ENCODE data around the gene SLC38A3. TPM values are rescaled to one million over a fixed set of nuclear protein-coding genes. Genes with fewer than 3 reads are reported as not detected.
A peak's percentile ranks its signal among the peaks of the same experiment; 100 is the strongest.

SLC38A3 gene
- total RNA-seq, 1 donor from 2014 or later, result 1.2 TPM

DNA sequence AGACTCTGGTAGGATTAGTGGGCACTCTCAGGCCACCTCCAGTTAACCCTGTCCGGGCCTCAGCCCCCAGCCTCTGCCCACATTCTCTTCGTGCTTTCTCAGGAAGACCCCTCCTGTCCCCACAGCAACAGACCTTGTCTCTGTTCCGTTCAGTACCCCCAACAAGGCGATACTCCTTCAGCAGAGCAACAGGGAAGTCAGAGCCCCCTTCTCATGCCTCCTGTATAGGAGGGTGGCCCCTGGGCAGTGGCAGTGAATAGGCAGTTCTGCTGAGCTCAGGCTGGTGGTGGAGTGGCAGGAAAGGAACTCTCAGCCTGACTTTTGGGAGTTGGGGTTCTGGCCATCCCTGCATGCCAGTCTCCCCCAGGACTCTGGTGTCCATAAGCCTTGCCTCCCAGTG, 64.4 kb downstream of the SLC38A3 start:
- Mint-ChIP-seq H3K27me3 (ENCODE audit: low read depth) (peaks cover 7% of the 10 kb centered on the region), H3K9me3 (ENCODE audit: low read depth) (no peaks in the 10 kb centered on the region), H3K27ac (ENCODE audit: unreplicated experiment) (peak overlapping the region; percentile 12), H3K4me3 (ENCODE audit: unreplicated experiment) (no peak overlapping the region), H3K36me3 (ENCODE audit: low read depth) (no peaks in the 10 kb centered on the region), H3K4me1 (ENCODE audit: low read depth) (peaks cover 63% of the 10 kb centered on the region)
- no peak for DNase-seq (ENCODE audit: low spot score)
- TF ChIP-seq, protein P1, sequence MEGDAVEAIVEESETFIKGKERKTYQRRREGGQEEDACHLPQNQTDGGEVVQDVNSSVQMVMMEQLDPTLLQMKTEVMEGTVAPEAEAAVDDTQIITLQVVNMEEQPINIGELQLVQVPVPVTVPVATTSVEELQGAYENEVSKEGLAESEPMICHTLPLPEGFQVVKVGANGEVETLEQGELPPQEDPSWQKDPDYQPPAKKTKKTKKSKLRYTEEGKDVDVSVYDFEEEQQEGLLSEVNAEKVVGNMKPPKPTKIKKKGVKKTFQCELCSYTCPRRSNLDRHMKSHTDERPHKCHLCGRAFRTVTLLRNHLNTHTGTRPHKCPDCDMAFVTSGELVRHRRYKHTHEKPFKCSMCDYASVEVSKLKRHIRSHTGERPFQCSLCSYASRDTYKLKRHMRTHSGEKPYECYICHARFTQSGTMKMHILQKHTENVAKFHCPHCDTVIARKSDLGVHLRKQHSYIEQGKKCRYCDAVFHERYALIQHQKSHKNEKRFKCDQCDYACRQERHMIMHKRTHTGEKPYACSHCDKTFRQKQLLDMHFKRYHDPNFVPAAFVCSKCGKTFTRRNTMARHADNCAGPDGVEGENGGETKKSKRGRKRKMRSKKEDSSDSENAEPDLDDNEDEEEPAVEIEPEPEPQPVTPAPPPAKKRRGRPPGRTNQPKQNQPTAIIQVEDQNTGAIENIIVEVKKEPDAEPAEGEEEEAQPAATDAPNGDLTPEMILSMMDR (IDR thresholded peaks at IDR 0.05), result no peak

DNA sequence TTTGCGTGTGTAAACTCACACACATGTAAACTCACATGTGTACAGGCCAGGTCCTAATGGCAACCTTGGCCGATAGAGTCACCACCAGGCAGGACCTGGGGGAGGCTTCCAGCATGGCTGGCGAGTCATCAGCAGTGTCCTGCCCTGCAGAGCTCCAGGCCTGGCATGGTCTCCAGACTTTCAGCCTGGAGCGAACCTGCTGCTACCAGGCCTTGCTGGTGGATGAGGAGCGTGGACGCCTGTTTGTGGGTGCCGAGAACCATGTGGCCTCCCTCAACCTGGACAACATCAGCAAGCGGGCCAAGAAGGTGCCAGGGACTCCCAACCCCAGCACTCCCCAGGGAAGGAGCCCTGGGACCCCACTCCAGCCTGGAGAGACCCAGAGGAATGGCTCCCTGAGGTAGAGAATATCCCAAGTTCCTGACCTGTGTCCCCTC, 64.9 kb downstream of the SLC38A3 start:
- H3K4me3 Mint-ChIP-seq (ENCODE audit: unreplicated experiment), result no peak overlapping the region
- H3K9me3 Mint-ChIP-seq (ENCODE audit: low read depth), result no peaks in the 10 kb centered on the region
- DNase-seq (ENCODE audit: low spot score), result no peak
- H3K27me3 Mint-ChIP-seq (ENCODE audit: low read depth), result peaks cover 9% of the 10 kb centered on the region
- peak overlapping the region; percentile 63 for H3K27ac Mint-ChIP-seq (ENCODE audit: unreplicated experiment)
- peaks cover 58% of the 10 kb centered on the region for H3K4me1 Mint-ChIP-seq (ENCODE audit: low read depth)
- H3K36me3 Mint-ChIP-seq (ENCODE audit: low read depth), result no peaks in the 10 kb centered on the region
- TF ChIP-seq, protein P1 (IDR thresholded peaks at IDR 0.05), result no peak

DNA sequence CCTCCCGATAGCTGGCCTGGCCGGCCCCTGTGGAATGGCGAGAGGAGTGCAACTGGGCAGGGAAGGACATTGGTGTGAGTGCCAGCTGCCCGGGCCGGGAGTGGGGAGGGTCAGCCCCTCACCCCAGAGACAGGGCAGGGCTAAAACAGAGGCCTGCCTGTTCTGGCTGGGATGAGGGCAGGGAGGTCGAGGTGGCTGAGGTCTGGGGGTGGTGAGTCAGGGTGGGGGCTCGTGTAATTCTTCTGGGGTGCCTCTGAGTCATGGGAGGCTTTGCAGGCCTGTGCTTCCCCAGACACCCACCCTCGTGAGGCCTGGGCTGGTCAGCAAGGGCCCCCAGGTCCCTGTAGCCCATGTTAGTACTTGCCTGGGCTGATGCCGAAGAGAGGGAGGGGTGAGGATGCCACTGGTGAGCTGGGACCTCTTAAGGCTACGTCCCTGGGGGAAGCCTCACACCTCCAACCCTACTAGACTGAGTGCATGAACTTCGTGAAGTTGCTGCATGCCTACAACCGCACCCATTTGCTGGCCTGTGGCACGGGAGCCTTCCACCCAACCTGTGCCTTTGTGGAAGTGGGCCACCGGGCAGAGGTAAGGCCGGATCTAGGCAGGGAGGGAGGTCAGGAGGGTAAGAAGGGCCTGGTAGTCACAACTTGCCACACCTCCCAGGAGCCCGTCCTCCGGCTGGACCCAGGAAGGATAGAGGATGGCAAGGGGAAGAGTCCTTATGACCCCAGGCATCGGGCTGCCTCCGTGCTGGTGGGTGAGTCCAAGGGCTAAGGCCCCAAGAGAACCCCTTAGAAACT, 65.6 kb downstream of the SLC38A3 start:
- DNase-seq (ENCODE audit: low spot score), result no peak
- TF ChIP-seq, protein P1 (IDR thresholded peaks at IDR 0.05), result no peak
- no peaks in the 10 kb centered on the region for H3K36me3 Mint-ChIP-seq (ENCODE audit: low read depth)
- H3K27ac Mint-ChIP-seq (ENCODE audit: unreplicated experiment), result no peak overlapping the region
- peaks cover 11% of the 10 kb centered on the region for H3K27me3 Mint-ChIP-seq (ENCODE audit: low read depth)
- peaks cover 55% of the 10 kb centered on the region for H3K4me1 Mint-ChIP-seq (ENCODE audit: low read depth)
- H3K9me3 Mint-ChIP-seq (ENCODE audit: low read depth), result no peaks in the 10 kb centered on the region
- H3K4me3 Mint-ChIP-seq (ENCODE audit: unreplicated experiment), result no peak overlapping the region

Small RNAs within 50 kb of the gene (microRNA-seq; reads per million reads assigned to microRNA genes)
- gene MIR566 (ENCODE audit: borderline number of aligned reads), result not detected
- gene MIR5787 (ENCODE audit: borderline number of aligned reads), result not detected

Other genes starting within 250 kb of the SLC38A3 start
- gene RBM5, start 116.4 kb upstream of the SLC38A3 start, total RNA-seq, result 119 to 147 TPM (median 127 TPM) in 3 replicates
- gene SEMA3F, start 49.9 kb upstream of the SLC38A3 start, total RNA-seq, result 18.7 to 37.5 TPM (median 36.7 TPM) in 3 replicates
- not detected in 3 replicates for gene GNAT1, start 13.7 kb upstream of the SLC38A3 start, total RNA-seq
- 388 to 444 TPM (median 443 TPM) in 3 replicates for gene GNAI2, start 30.9 kb downstream of the SLC38A3 start, total RNA-seq
- gene SEMA3B, start 63.9 kb downstream of the SLC38A3 start, total RNA-seq, result 9.6 to 16.4 TPM (median 14.9 TPM) in 3 replicates
- not detected in 3 replicates for gene LSMEM2, start 73.8 kb downstream of the SLC38A3 start, total RNA-seq
- 38.9 to 54.4 TPM (median 44.0 TPM) in 3 replicates for gene IFRD2, start 87.2 kb downstream of the SLC38A3 start, total RNA-seq
- 5.3 to 6.9 TPM (median 5.4 TPM) in 3 replicates for gene HYAL3, start 94.1 kb downstream of the SLC38A3 start, total RNA-seq
- 10.9 to 16.0 TPM (median 12.9 TPM) in 3 replicates for gene NAA80, start 94.1 kb downstream of the SLC38A3 start, total RNA-seq
- gene HYAL1, start 98.3 kb downstream of the SLC38A3 start, total RNA-seq, result 0.22 to 0.65 TPM (median 0.26 TPM) in 3 replicates
- 31.3 to 37.0 TPM (median 36.8 TPM) in 3 replicates for gene HYAL2, start 117.5 kb downstream of the SLC38A3 start, total RNA-seq
- 15.3 to 18.6 TPM (median 17.0 TPM) in 3 replicates for gene TUSC2, start 123.0 kb downstream of the SLC38A3 start, total RNA-seq
- 17.3 to 22.4 TPM (median 21.8 TPM) in 3 replicates for gene RASSF1, start 135.6 kb downstream of the SLC38A3 start, total RNA-seq
- gene ZMYND10, start 140.5 kb downstream of the SLC38A3 start, total RNA-seq, result 0.41 to 2.0 TPM (median 1.1 TPM) in 3 replicates
- gene NPRL2, start 145.5 kb downstream of the SLC38A3 start, total RNA-seq, result 19.8 to 26.9 TPM (median 21.7 TPM) in 3 replicates
- 18.2 to 29.4 TPM (median 19.5 TPM) in 3 replicates for gene CYB561D2, start 145.6 kb downstream of the SLC38A3 start, total RNA-seq
- 45.8 to 51.8 TPM (median 50.4 TPM) in 3 replicates for gene TMEM115, start 154.2 kb downstream of the SLC38A3 start, total RNA-seq